Activated CD4-positive, alpha-beta memory T cell treated with anti-CD3 and anti-CD28 coated beads for 36 hours (primary cell): ENCODE data around the gene SYMPK. TPM values are rescaled to one million over a fixed set of nuclear protein-coding genes. Genes with fewer than 3 reads are reported as not detected.

Experiments
- CTCF ChIA-PET: fragments of 350-600 bp; sonication (Branson Sonifier 250); formaldehyde crosslinking; loops from one replicate; lab custom pipeline; 2021; ENCODE audit warnings: antibody characterized with exemption, inconsistent platforms; lab: Charles Lee
- POLR2A ChIA-PET: fragments of 350-600 bp; sonication (Branson Sonifier 250); formaldehyde crosslinking; loops from one replicate; lab custom pipeline; 2021; ENCODE audit warnings: antibody characterized with exemption; lab: Charles Lee
- DNase-seq: peaks from one replicate; pipeline ENCODE4 v3.0.0-alpha.2; 2020
- H3K27ac Mint-ChIP-seq: one replicate; pipeline ENCODE4 v1.8.0; 2021; ENCODE audit warnings: mixed read lengths
- H3K27me3 Mint-ChIP-seq: one replicate; pipeline ENCODE4 v1.8.0; 2021; ENCODE audit warnings: mixed read lengths
- H3K36me3 Mint-ChIP-seq: one replicate; pipeline ENCODE4 v1.8.0; 2021; ENCODE audit warnings: mixed read lengths
- H3K4me1 Mint-ChIP-seq: one replicate; pipeline ENCODE4 v1.8.0; 2021; ENCODE audit warnings: low read depth, mixed read lengths
- H3K4me3 Mint-ChIP-seq: one replicate; pipeline ENCODE4 v1.8.0; 2021; ENCODE audit warnings: mild to moderate bottlenecking, mixed read lengths
- H3K9me3 Mint-ChIP-seq: one replicate; pipeline ENCODE4 v1.8.0; 2021; ENCODE audit warnings: mixed read lengths
- intact Hi-C: fragments of 100-400 bp; cut with micrococcal nuclease; formaldehyde crosslinking; loops from one replicate; pipeline ENCODE4 v1.15.1; 2023
- total RNA-seq, 2 experiments: library from RNA; stranded (reverse); gene quantifications; one replicate each; pipeline ENCODE4 v1.2.3, GENCODE V29; 2021

The SYMPK gene
- total RNA-seq, 2 experiments from 2014 or later: 87.8 to 91.6 TPM

DNA sequence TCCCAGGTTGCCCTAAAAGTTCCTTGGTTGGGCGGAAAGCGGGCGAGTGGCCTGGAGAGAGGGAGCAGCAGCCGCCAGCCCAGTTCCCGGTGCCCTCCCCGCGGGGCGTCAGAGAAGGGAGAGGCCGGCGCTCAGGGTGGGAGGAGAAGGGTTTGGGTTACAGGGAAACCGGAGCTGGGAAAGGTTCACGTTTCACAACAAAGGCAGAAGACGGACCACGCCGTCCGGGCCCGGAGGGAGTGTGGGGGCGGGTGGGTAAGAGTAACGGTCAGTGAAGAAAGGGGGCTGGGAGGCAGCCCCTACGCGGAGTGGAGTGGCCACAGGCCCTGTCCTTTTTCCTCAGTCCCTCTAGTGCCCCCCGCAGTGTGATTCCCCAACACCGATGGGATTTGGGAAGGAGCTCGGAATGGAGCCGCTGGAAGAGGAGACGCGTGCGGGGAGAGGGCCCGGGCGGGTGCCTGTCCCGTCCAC, 95.5 kb downstream of the SYMPK start:
- H3K36me3 Mint-ChIP-seq: peaks cover 3% of the 10 kb centered on the region
- H3K9me3 Mint-ChIP-seq: no peaks in the 10 kb centered on the region
- H3K27ac Mint-ChIP-seq: no peak overlapping the region
- CTCF ChIA-PET: interaction anchor here (0.8 to 6.5 kb wide), 6 partner anchors 12 to 242 kb away, joined by 3 to 121 read pairs (median 12); partner anchors contain the start of gene FBXO46
- peak overlapping the region; percentile 26 for H3K4me3 Mint-ChIP-seq
- no peak for DNase-seq
- intact Hi-C loops: no loop called here
- POLR2A ChIA-PET: interaction anchor here (1.2 kb wide), 1 partner anchor 75 kb away, joined by 3 read pairs; the partner anchor contains the start of gene SNRPD2
- H3K27me3 Mint-ChIP-seq: peaks cover 15% of the 10 kb centered on the region
- peaks cover 10% of the 10 kb centered on the region for H3K4me1 Mint-ChIP-seq

- Mint-ChIP-seq H3K27me3 (peaks cover 18% of the 10 kb centered on the region), H3K9me3 (no peaks in the 10 kb centered on the region), H3K27ac (no peak overlapping the region), H3K4me3 (peak overlapping the region; percentile 26), H3K36me3 (peaks cover 3% of the 10 kb centered on the region), H3K4me1 (peaks cover 10% of the 10 kb centered on the region)
- ChIA-PET POLR2A (interaction anchor here (1.2 kb wide), 1 partner anchor 75 kb away, joined by 3 read pairs; the partner anchor contains the start of gene SNRPD2), CTCF (interaction anchor here (0.8 to 6.5 kb wide), 3 partner anchors 12 to 49 kb away, joined by 3 to 121 read pairs (median 4); no protein-coding TSS in a partner anchor)
- DNase-seq: no peak
- intact Hi-C loops: no loop called here
Measured at GRCh38 chr19:45766869-45767346, 96.0 kb downstream of the SYMPK start.

- POLR2A ChIA-PET: interaction anchor here (1.2 kb wide), 1 partner anchor 74 kb away, joined by 3 read pairs; the partner anchor contains the start of gene SNRPD2
- peaks cover 10% of the 10 kb centered on the region for H3K4me1 Mint-ChIP-seq
- intact Hi-C loops: no loop called here
Measured at GRCh38 chr19:45766296-45766868, 96.6 kb downstream of the SYMPK start.

DNA sequence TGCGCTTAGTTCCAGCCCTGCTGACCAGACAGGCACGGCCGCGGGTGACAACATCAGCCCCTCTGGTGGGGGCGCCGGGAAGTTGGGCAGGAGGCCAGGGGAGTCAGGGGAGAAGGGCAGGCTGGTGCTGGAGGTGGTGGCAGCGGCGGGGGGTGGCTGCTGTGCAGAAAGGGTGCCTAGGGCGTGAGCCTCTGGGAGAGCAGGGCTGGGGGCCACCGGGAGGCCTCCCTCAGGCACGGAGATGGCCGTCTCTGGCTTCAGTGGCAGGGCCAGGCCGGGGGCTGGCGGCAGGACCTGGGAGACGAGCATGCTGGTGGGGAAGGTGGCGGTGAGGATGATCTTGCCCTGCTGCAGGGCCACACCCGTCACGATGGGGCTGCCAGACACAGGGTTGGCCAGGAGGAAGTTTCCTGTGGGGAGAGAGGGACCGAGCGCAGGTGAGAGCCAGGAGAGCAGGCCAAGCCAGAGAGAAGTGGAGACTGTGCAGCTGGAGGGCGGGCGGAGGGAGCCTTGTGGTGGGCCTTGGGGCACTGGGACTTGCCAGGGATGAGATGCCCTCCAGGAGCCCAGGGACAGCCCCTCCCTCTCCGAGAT, 97.1 kb downstream of the SYMPK start:
- POLR2A ChIA-PET: no interaction called here
- no peak overlapping the region for H3K27ac Mint-ChIP-seq
- H3K4me3 Mint-ChIP-seq: no peak overlapping the region
- intact Hi-C loops: no loop called here
- no peaks in the 10 kb centered on the region for H3K9me3 Mint-ChIP-seq
- DNase-seq: no peak
- H3K4me1 Mint-ChIP-seq: peaks cover 8% of the 10 kb centered on the region
- H3K27me3 Mint-ChIP-seq: peaks cover 18% of the 10 kb centered on the region
- H3K36me3 Mint-ChIP-seq: no peaks in the 10 kb centered on the region
- CTCF ChIA-PET: interaction anchor here (1.0 to 6.5 kb wide), 2 partner anchors 13 to 34 kb away, joined by 3 to 121 read pairs; no protein-coding TSS in a partner anchor

More at GRCh38 chr19:45766296-45766868, 96.6 kb downstream of the SYMPK start:
- DNase-seq: no peak
- peaks cover 18% of the 10 kb centered on the region for H3K27me3 Mint-ChIP-seq
- H3K36me3 Mint-ChIP-seq: peaks cover 3% of the 10 kb centered on the region
- CTCF ChIA-PET: interaction anchor here (6.5 kb wide), 1 partner anchor 34 kb away, joined by 121 read pairs; no protein-coding TSS in a partner anchor
- H3K27ac Mint-ChIP-seq: no peak overlapping the region
- no peak overlapping the region for H3K4me3 Mint-ChIP-seq
- H3K9me3 Mint-ChIP-seq: no peaks in the 10 kb centered on the region

Other genes with a start within 250 kb of the SYMPK start
- 100 to 1,000 TPM; 159 to 183 TPM for gene EML2, start 223.8 kb downstream of the SYMPK start, total RNA-seq
- gene GIPR, start 194.9 kb downstream of the SYMPK start, total RNA-seq: 1 to 10 TPM; 6.6 to 8.3 TPM
- 100 to 1,000 TPM; 789 TPM for gene SNRPD2, start 171.2 kb downstream of the SYMPK start, total RNA-seq
- gene QPCTL, start 170.5 kb downstream of the SYMPK start, total RNA-seq: 10 to 100 TPM; 13.8 to 16.8 TPM
- gene FBXO46, start 132.3 kb downstream of the SYMPK start, total RNA-seq: 10 to 100 TPM; 26.1 to 29.4 TPM
- gene MEIOSIN, start 129.7 kb downstream of the SYMPK start, total RNA-seq: not detected
- gene SIX5, start 93.9 kb downstream of the SYMPK start, total RNA-seq: 1 to 10 TPM; 2.3 to 2.4 TPM
- gene DMPK, start 80.7 kb downstream of the SYMPK start, total RNA-seq: 10 to 100 TPM; 10.7 to 11.0 TPM
- gene DMWD, start 70.3 kb downstream of the SYMPK start, total RNA-seq: 10 to 100 TPM; 43.1 to 45.8 TPM
- under 1 TPM; 0.12 to 0.19 TPM for gene RSPH6A, start 47.8 kb downstream of the SYMPK start, total RNA-seq
- under 1 TPM; 0.29 to 0.48 TPM for gene FOXA3, start 1.2 kb upstream of the SYMPK start, total RNA-seq
- 10 to 100 TPM; 14.2 to 14.7 TPM for gene IRF2BP1, start 23.0 kb upstream of the SYMPK start, total RNA-seq
- 1 to 10 TPM; 6.8 to 6.9 TPM for gene MYPOP, start 39.5 kb upstream of the SYMPK start, total RNA-seq
- not detected for gene NANOS2, start 51.6 kb upstream of the SYMPK start, total RNA-seq
- gene NOVA2, start 110.7 kb upstream of the SYMPK start, total RNA-seq: not detected
- 10 to 100 TPM; 28.4 to 30.5 TPM for gene CCDC61, start 132.3 kb upstream of the SYMPK start, total RNA-seq
- not detected for gene PGLYRP1, start 159.9 kb upstream of the SYMPK start, total RNA-seq
- not detected for gene IGFL4, start 177.9 kb upstream of the SYMPK start, total RNA-seq